K562 (cell line): ENCODE data around the gene CCDC174. TPM values are rescaled to one million over a fixed set of nuclear protein-coding genes. Genes with fewer than 3 reads are reported as not detected.

Experiments used
- ATF4 ChIP-seq: fragments of 450-650 bp; formaldehyde crosslinking; IDR thresholded peaks from 2 replicates; pipeline ENCODE4 v1.4.0; 2022; ENCODE audit warnings: mild to moderate bottlenecking, moderate library complexity
- CXXC5 ChIP-seq: fragments of 250-450 bp; sonication (Bioruptor Pico); IDR thresholded peaks from 2 replicates; pipeline ENCODE4 v1.8.0; 2022; ENCODE audit warnings: inconsistent platforms, mild to moderate bottlenecking, moderate library complexity
- NEUROD1 ChIP-seq: fragments of 150-350 bp; IDR thresholded peaks from 2 replicates; pipeline ENCODE4 v1.6.1; 2014; ENCODE audit warnings: borderline replicate concordance, low read length, low read depth; ENCODE audit not compliant: partially characterized antibody
- NR2C2 ChIP-seq, 2 experiments: fragments of 200-800 bp in 1 of 2; sonication (Bioruptor generic) in 1 of 2; sonication (generic) in 1 of 2; formaldehyde crosslinking in 1 of 2; IDR thresholded peaks; 2 replicates each; pipeline versions ENCODE4 v1.6.1 to v1.8.0; 2016 to 2022; ENCODE audit warnings: mild to moderate bottlenecking in 1 of 2, missing compliant biosample characterization in 1 of 2, missing genetic modification characterization in 1 of 2, missing genetic modification reagents in 1 of 2
- PATZ1 ChIP-seq: fragments of 250-450 bp; sonication (Bioruptor Pico); IDR thresholded peaks from 2 replicates; pipeline ENCODE4 v1.5.0; 2020; ENCODE audit warnings: mild to moderate bottlenecking, borderline replicate concordance
- PBX2 ChIP-seq, 2 experiments: IDR thresholded peaks in 1 of 2; conservative IDR thresholded peaks in 1 of 2; 2 replicates each; pipeline ENCODE4 v1.6.1; 2016; ENCODE audit warnings: low read depth in 2 of 2, mild to moderate bottlenecking in 1 of 2, missing compliant biosample characterization in 1 of 2, missing genetic modification characterization in 1 of 2, moderate library complexity in 1 of 2
- RAD21 ChIP-seq, 2 experiments: fragments of 250-450 bp in 1 of 2; fragments of 450-650 bp in 1 of 2; sonication (Bioruptor Pico) in 1 of 2; formaldehyde crosslinking in 1 of 2; IDR thresholded peaks in 1 of 2; conservative IDR thresholded peaks in 1 of 2; 2 replicates each; pipeline versions ENCODE4 v1.4.0 to v1.8.0; 2020 to 2022; ENCODE audit warnings: mild to moderate bottlenecking in 2 of 2, moderate library complexity in 1 of 2
- RNF219 ChIP-seq: fragments of 250-450 bp; sonication (Bioruptor Pico); IDR thresholded peaks from 2 replicates; pipeline ENCODE4 v1.5.0; 2022; ENCODE audit warnings: mild to moderate bottlenecking
- TOE1 ChIP-seq, 2 experiments: fragments of 450-650 bp in 1 of 2; sonication (generic) in 1 of 2; formaldehyde crosslinking in 1 of 2; IDR thresholded peaks; 2 replicates each; pipeline versions ENCODE4 v1.7.1 to v1.8.0; 2016 to 2022; ENCODE audit warnings: borderline replicate concordance in 2 of 2, mild to moderate bottlenecking in 2 of 2, antibody characterized with exemption in 1 of 2, inconsistent platforms in 1 of 2, low read depth in 1 of 2, missing genetic modification reagents in 1 of 2, moderate library complexity in 1 of 2
- ZNF449 ChIP-seq: fragments of 250-450 bp; sonication (Bioruptor Pico); IDR thresholded peaks from 2 replicates; pipeline ENCODE4 v1.8.0; 2022; ENCODE audit warnings: moderate library complexity, mild to moderate bottlenecking, inconsistent platforms
- ZNF766 ChIP-seq: fragments of 200-800 bp; sonication (Bioruptor generic); conservative IDR thresholded peaks from 2 replicates; pipeline ENCODE4 v1.6.1; 2016; ENCODE audit warnings: missing genetic modification characterization, missing compliant biosample characterization
- polyA plus RNA-seq, 8 experiments: library from polyadenylated mRNA; depleted of rRNA in 4 of 8; stranded (reverse) in 5 of 8; unstranded in 3 of 8; fragments of >200 nt; fragmentation: Nextera tagmentation in 2 of 8; fragmentation: Illumina TruSeq in 1 of 8; extraction: Ambion mirVana in 2 of 8; extraction: Trizol in 1 of 8; gene quantifications; 2 replicates each; pipeline versions ENCODE4 v1.2.1 to v1.2.3, GENCODE V29; 2011 to 2014; ENCODE audit warnings: inconsistent platforms in 1 of 8, missing spikeins in 1 of 8
- total RNA-seq, 7 experiments: library from RNA; depleted of rRNA in 6 of 7; stranded (reverse); fragments of >200 nt in 6 of 7; fragmentation: Illumina TruSeq in 2 of 7; extraction: Trizol in 2 of 7; gene quantifications; 2 replicates each; pipeline versions ENCODE4 v1.2.1 to v1.2.3, GENCODE V29; 2011 to 2021; ENCODE audit warnings: low replicate concordance in 1 of 7

CCDC174 gene
- total and polyA plus RNA-seq, 9 of the 15 experiments (the other 6 are each of a cell fraction or from before 2014, with no cell fraction given) = 7.4 to 41.0 (median 28.5) TPM

- no peak for TF ChIP-seq RNF219
- peak; percentile 18; the same call in 1 of the 2 replicates for TF ChIP-seq ATF4 (CRISPR knock-in tag)
- TF ChIP-seq RAD21 (CRISPR knock-in tag; conservative IDR thresholded peaks at IDR 0.05 in 1 of 2, IDR thresholded peaks at IDR 0.05 in 1 of 2) = no peak; a peak in 1 of 4 replicates
- no peak for TF ChIP-seq ZNF449 (CRISPR knock-in tag)
- no peak for TF ChIP-seq PBX2 (CRISPR knock-in tag; IDR thresholded peaks at IDR 0.05; ENCODE audit: low read depth)
- TF ChIP-seq PBX2 (tag; conservative IDR thresholded peaks at IDR 0.05; ENCODE audit: low read depth) = peak; percentile 56; the same call in 1 of the 2 replicates
- peak; percentile 50 for TF ChIP-seq NEUROD1
- TF ChIP-seq ZNF766 (CRISPR knock-in tag) = peak; percentile 88
- TF ChIP-seq NR2C2 (CRISPR knock-in tag; IDR thresholded peaks at IDR 0.05) = no peak
- TF ChIP-seq NR2C2 (tag; IDR thresholded peaks at IDR 0.05) = peak; percentile 77
- TF ChIP-seq CXXC5 (CRISPR knock-in tag) = peak; percentile 58; the same call in 1 of the 2 replicates
- no peak for TF ChIP-seq PATZ1 (CRISPR knock-in tag)
- TF ChIP-seq TOE1 (IDR thresholded peaks at IDR 0.05; ENCODE audit: borderline replicate concordance) = 0 out of 2 replicates have a peak, but pooled peaks have one; percentile 37
- no peak for TF ChIP-seq TOE1 (CRISPR knock-in tag; IDR thresholded peaks at IDR 0.05; ENCODE audit: borderline replicate concordance, low read depth)
Observed at GRCh38 chr3:14646589-14647413, 4.8 kb upstream of the CCDC174 start (continued).
